IMR-90 (cell line): Measurements from ENCODE around the gene COL23A1. TPM values are rescaled to one million over a fixed set of nuclear protein-coding genes. Genes with fewer than 3 reads are reported as not detected.

ENCODE experiments used
- ATAC-seq: fragments of 200-7000 bp; cut with Tn5 transposase; 2 replicates; pipeline ENCODE4 v1.9.1; 2020; ENCODE audit warnings: low read depth, mild to moderate bottlenecking, moderate library complexity
- BruUV-seq: library from RNA; stranded (reverse); fragments of 400-500 nt; replicated peaks from 2 replicates; lab custom pipeline; 2021; lab: Mats Ljungman, UMichigan
- CTCF ChIA-PET: fragments of 300-600 bp; formaldehyde crosslinking; extraction: SDS; loops from one replicate; lab custom pipeline; 2021; ENCODE audit warnings: antibody characterized with exemption; lab: Yijun Ruan, JAX
- POLR2A ChIA-PET: fragments of 300-600 bp; sonication (Branson Sonifier 250); formaldehyde crosslinking; loops from one replicate; lab custom pipeline; 2022; ENCODE audit warnings: antibody characterized with exemption; ENCODE audit not compliant: unreplicated experiment; lab: Charles Lee
- DNase-seq: peaks from one replicate; pipeline ENCODE4 v3.0.0; 2013
- H2AFZ ChIP-seq: replicated peaks from 2 replicates; pipeline ENCODE3; 2013; ENCODE audit warnings: low read length, mild to moderate bottlenecking; ENCODE audit not compliant: poor library complexity
- H2AK5ac ChIP-seq: 2 replicates; pipeline ENCODE4 v1.6.1; 2013; ENCODE audit warnings: low read depth, low read length, inconsistent platforms
- H2AK9ac ChIP-seq: replicated peaks from 2 replicates; pipeline ENCODE3; 2013; ENCODE audit warnings: mild to moderate bottlenecking, low read depth, low read length, moderate library complexity; ENCODE audit not compliant: poor library complexity
- H2BK120ac ChIP-seq: 2 replicates; pipeline ENCODE4 v1.6.1; 2013; ENCODE audit warnings: low read depth, low read length, inconsistent platforms
- H2BK15ac ChIP-seq: 3 replicates; pipeline ENCODE4 v1.6.1; 2013; ENCODE audit warnings: low read depth, low read length, inconsistent platforms
- H2BK20ac ChIP-seq: 2 replicates; pipeline ENCODE4 v1.6.1; 2013; ENCODE audit warnings: low read depth, mild to moderate bottlenecking, inconsistent platforms, low read length, moderate library complexity
- H2BK5ac ChIP-seq: 2 replicates; pipeline ENCODE4 v1.6.1; 2013; ENCODE audit warnings: mild to moderate bottlenecking, low read depth, low read length, inconsistent platforms; ENCODE audit not compliant: poor library complexity, severe bottlenecking
- H3K14ac ChIP-seq: replicated peaks from 2 replicates; pipeline ENCODE4 v1.6.1; 2013; ENCODE audit warnings: low read depth, low read length, inconsistent platforms
- H3K18ac ChIP-seq: 2 replicates; pipeline ENCODE4 v1.6.1; 2013; ENCODE audit warnings: low read depth, low read length, control low read depth
- H3K23ac ChIP-seq: 2 replicates; pipeline ENCODE4 v1.6.1; 2013; ENCODE audit warnings: low read depth, low read length, inconsistent platforms
- H3K27ac ChIP-seq: 2 replicates; pipeline ENCODE4 v1.5.1; 2013; ENCODE audit warnings: mild to moderate bottlenecking, control low read depth, low read length; ENCODE audit not compliant: insufficient read depth
- H3K27me3 ChIP-seq: 2 replicates; pipeline ENCODE4 v1.6.1; 2013; ENCODE audit warnings: low read length; ENCODE audit not compliant: control insufficient read depth, insufficient read depth
- H3K36me3 ChIP-seq: 2 replicates; pipeline ENCODE4 v1.6.1; 2013; ENCODE audit warnings: low read length, mixed read lengths; ENCODE audit not compliant: control insufficient read depth, insufficient read depth
- H3K4ac ChIP-seq: 2 replicates; pipeline ENCODE4 v1.6.1; 2013; ENCODE audit warnings: low read depth, low read length, inconsistent platforms
- H3K4me1 ChIP-seq: 2 replicates; pipeline ENCODE4 v1.6.1; 2013; ENCODE audit warnings: low read length, mixed read lengths; ENCODE audit not compliant: control insufficient read depth, insufficient read depth
- H3K4me2 ChIP-seq: 2 replicates; pipeline ENCODE4 v1.6.1; 2013; ENCODE audit warnings: low read depth, mild to moderate bottlenecking, control low read depth, low read length, moderate library complexity
- H3K4me3 ChIP-seq: 2 replicates; pipeline ENCODE4 v1.5.1; 2013; ENCODE audit warnings: low read depth, mild to moderate bottlenecking, control low read depth, low read length, moderate library complexity; ENCODE audit not compliant: insufficient read depth
- H3K56ac ChIP-seq: 2 replicates; pipeline ENCODE4 v1.6.1; 2013; ENCODE audit warnings: low read length, inconsistent platforms; ENCODE audit not compliant: insufficient read depth; ENCODE audit errors: extremely low read depth
- H3K79me1 ChIP-seq, 2 experiments: 2 replicates each; pipeline ENCODE4 v1.6.1; 2013; ENCODE audit warnings: low read length in 2 of 2, inconsistent platforms in 1 of 2, low read depth in 1 of 2
- H3K9ac ChIP-seq: 2 replicates; pipeline ENCODE4 v1.6.1; 2013; ENCODE audit warnings: low read depth, low read length, control low read depth
- H3K9me1 ChIP-seq: 2 replicates; pipeline ENCODE4 v1.6.1; 2013; ENCODE audit warnings: low read length, inconsistent platforms; ENCODE audit not compliant: insufficient read depth
- H3K9me3 ChIP-seq: 2 replicates; pipeline ENCODE4 v1.6.1; 2013; ENCODE audit warnings: low read length; ENCODE audit not compliant: control insufficient read depth, insufficient read depth
- H4K20me1 ChIP-seq: 2 replicates; pipeline ENCODE4 v1.6.1; 2013; ENCODE audit warnings: low read length, inconsistent platforms; ENCODE audit not compliant: insufficient read depth
- H4K5ac ChIP-seq: 2 replicates; pipeline ENCODE4 v1.6.1; 2013; ENCODE audit warnings: mild to moderate bottlenecking, low read depth, low read length, control low read depth
- H4K8ac ChIP-seq, 2 experiments: 2 replicates each; pipeline ENCODE4 v1.6.1; 2013; ENCODE audit warnings: low read depth in 2 of 2, low read length in 2 of 2, control low read depth in 1 of 2, inconsistent platforms in 1 of 2
- H4K91ac ChIP-seq: 2 replicates; pipeline ENCODE4 v1.6.1; 2013; ENCODE audit warnings: low read depth, low read length, inconsistent platforms; ENCODE audit not compliant: insufficient read depth
- CHD1 ChIP-seq: IDR thresholded peaks from 2 replicates; pipeline ENCODE4 v1.6.1; 2012; ENCODE audit warnings: low read depth, low read length, improper control_type of control experiment
- MAZ ChIP-seq: IDR thresholded peaks from 2 replicates; pipeline ENCODE4 v1.6.1; 2012; ENCODE audit warnings: low read depth, mild to moderate bottlenecking, low read length, improper control_type of control experiment, moderate library complexity, borderline replicate concordance
- MXI1 ChIP-seq: IDR thresholded peaks from 2 replicates; pipeline ENCODE4 v1.6.1; 2012; ENCODE audit warnings: low read depth, mild to moderate bottlenecking, low read length, moderate library complexity, borderline replicate concordance
- NFE2L2 ChIP-seq: fragments of 150-350 bp; IDR thresholded peaks from 2 replicates; pipeline ENCODE4 v1.6.1; 2016; ENCODE audit warnings: low read depth, mild to moderate bottlenecking, low read length
- POLR2A ChIP-seq: IDR thresholded peaks from 2 replicates; pipeline ENCODE4 v1.6.1; 2012; ENCODE audit warnings: mild to moderate bottlenecking, low read depth, low read length
- RAD21 ChIP-seq: IDR thresholded peaks from 2 replicates; pipeline ENCODE4 v1.6.1; 2012; ENCODE audit warnings: low read length, improper control_type of control experiment
- RFX5 ChIP-seq: IDR thresholded peaks from 2 replicates; pipeline ENCODE4 v1.8.0; 2012; ENCODE audit warnings: low read depth, mild to moderate bottlenecking, low read length, moderate library complexity
- SMC3 ChIP-seq: fragments of 150-350 bp; IDR thresholded peaks from 2 replicates; pipeline ENCODE4 v1.6.1; 2016; ENCODE audit warnings: low read depth, mild to moderate bottlenecking, antibody characterized with exemption, low read length, moderate library complexity
- USF2 ChIP-seq: fragments of 150-350 bp; IDR thresholded peaks from 2 replicates; pipeline ENCODE4 v1.6.1; 2017; ENCODE audit warnings: mild to moderate bottlenecking, antibody characterized with exemption, low read length, low read depth
- WGBS, 2 experiments: methylation state at CpG; one replicate each; pipeline versions ENCODE4 v1.1.5 to v1.1.7; 2013; ENCODE audit warnings: missing lambda C conversion rate in 2 of 2; ENCODE audit not compliant: insufficient read length in 1 of 2; ENCODE audit errors: extremely low coverage in 2 of 2; 5-methylcytosine and 5-hydroxymethylcytosine counted together
- dilution Hi-C: fragments of 300-500 bp; cut with HindIII; formaldehyde crosslinking; loops from one replicate; pipeline ENCODE4 v1.14.3; 2018; ENCODE audit warnings: low sequenced_read_pairs; ENCODE audit not compliant: unreplicated experiment
- in situ Hi-C: fragments of 300-500 bp; cut with MboI; formaldehyde crosslinking; loops from 3 replicates; pipeline ENCODE4 v1.14.3; 2019; ENCODE audit warnings: low sequenced_read_pairs, inconsistent platforms, mixed read lengths
- intact Hi-C: fragments of 100-400 bp; cut with micrococcal nuclease; formaldehyde crosslinking; loops from 2 replicates; pipeline ENCODE4 v1.10.0; 2022
- polyA plus RNA-seq, 3 experiments: library from polyadenylated mRNA; depleted of rRNA; stranded (reverse); fragments of >200 nt; gene quantifications; 2 replicates each; pipeline ENCODE4 v1.2.3, GENCODE V29; 2012; ENCODE audit warnings: low replicate concordance in 1 of 3
- total RNA-seq: library from RNA; depleted of rRNA; stranded (reverse); fragments of >200 nt; gene quantifications from 2 replicates; pipeline ENCODE4 v1.2.3, GENCODE V29; 2012
- TF ChIP-seq, protein P1 (sequence below): fragments of 150-350 bp; IDR thresholded peaks from 2 replicates; pipeline ENCODE4 v1.6.1; 2016; ENCODE audit warnings: low read depth, mild to moderate bottlenecking, low read length, moderate library complexity, borderline replicate concordance
- TF ChIP-seq, protein P2 (sequence below): conservative IDR thresholded peaks from 2 replicates; pipeline ENCODE4 v1.5.1; 2012; ENCODE audit warnings: mild to moderate bottlenecking, low read depth, low read length, improper control_type of control experiment

COL23A1 gene
- total and polyA plus RNA-seq, 2 of the 4 experiments (the other 2 are of a cell fraction) = not detected

DNA sequence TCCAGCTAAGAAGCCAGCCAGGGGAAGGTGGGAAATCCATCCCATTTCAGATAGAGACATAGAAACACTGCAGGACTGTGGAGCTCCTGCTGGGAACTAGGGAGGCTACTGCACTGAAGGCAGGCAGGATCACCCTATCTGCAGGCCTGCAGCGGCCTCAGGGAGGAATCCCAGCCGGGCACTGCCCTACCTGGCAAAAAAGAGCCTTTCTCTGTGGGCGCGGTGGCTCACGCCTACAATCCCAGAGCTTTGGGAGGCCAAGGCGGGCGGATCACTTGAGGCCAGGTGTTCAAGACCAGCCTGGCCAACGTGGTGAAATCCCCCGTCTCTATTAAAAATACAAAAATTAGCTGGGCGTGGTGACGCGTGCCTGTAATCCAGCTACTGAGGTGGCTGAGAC lies 286.2 kb downstream of the COL23A1 start:
- Histone ChIP-seq H4K20me1 (no peaks in the 10 kb centered on the region), H2BK15ac (no peak overlapping the region), H4K5ac (no peak overlapping the region), H3K56ac (no peak overlapping the region), H3K4me2 (no peak overlapping the region), H3K4me1 (no peaks in the 10 kb centered on the region), H3K23ac (no peak overlapping the region), H3K9me1 (no peaks in the 10 kb centered on the region), H3K9ac (no peak overlapping the region), H3K4me3 (no peak overlapping the region), H2BK5ac (no peak overlapping the region), H3K79me1 (no peaks in the 10 kb centered on the region), H3K27me3 (no peaks in the 10 kb centered on the region), H3K18ac (no peak overlapping the region), H2BK120ac (no peak overlapping the region), H2AK5ac (no peak overlapping the region), H3K4ac (no peak overlapping the region), H3K36me3 (no peaks in the 10 kb centered on the region), H2AFZ (no peak overlapping the region), H4K8ac (no peak overlapping the region), H3K27ac (no peak overlapping the region), H4K91ac (no peak overlapping the region), H2AK9ac (no peak overlapping the region), H3K9me3 (peaks cover 11% of the 10 kb centered on the region), H2BK20ac (no peak overlapping the region), H3K14ac (no peak overlapping the region)
- DNase-seq (no peak), ATAC-seq (no peak)
- in situ Hi-C loops (no loop called here), intact Hi-C loops (no loop called here), dilution Hi-C loops (no loop called here)
- ChIA-PET CTCF (interaction anchor here (1.0 kb wide), 1 partner anchor 8 kb away, joined by 3 read pairs; no protein-coding TSS in a partner anchor), POLR2A (no interaction called here)
- no peak for TF ChIP-seq NFE2L2
- no peak for TF ChIP-seq SMC3
- TF ChIP-seq, protein P1, sequence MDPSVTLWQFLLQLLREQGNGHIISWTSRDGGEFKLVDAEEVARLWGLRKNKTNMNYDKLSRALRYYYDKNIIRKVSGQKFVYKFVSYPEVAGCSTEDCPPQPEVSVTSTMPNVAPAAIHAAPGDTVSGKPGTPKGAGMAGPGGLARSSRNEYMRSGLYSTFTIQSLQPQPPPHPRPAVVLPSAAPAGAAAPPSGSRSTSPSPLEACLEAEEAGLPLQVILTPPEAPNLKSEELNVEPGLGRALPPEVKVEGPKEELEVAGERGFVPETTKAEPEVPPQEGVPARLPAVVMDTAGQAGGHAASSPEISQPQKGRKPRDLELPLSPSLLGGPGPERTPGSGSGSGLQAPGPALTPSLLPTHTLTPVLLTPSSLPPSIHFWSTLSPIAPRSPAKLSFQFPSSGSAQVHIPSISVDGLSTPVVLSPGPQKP = no peak
- no peak for TF ChIP-seq USF2
- TF ChIP-seq, protein P2, sequence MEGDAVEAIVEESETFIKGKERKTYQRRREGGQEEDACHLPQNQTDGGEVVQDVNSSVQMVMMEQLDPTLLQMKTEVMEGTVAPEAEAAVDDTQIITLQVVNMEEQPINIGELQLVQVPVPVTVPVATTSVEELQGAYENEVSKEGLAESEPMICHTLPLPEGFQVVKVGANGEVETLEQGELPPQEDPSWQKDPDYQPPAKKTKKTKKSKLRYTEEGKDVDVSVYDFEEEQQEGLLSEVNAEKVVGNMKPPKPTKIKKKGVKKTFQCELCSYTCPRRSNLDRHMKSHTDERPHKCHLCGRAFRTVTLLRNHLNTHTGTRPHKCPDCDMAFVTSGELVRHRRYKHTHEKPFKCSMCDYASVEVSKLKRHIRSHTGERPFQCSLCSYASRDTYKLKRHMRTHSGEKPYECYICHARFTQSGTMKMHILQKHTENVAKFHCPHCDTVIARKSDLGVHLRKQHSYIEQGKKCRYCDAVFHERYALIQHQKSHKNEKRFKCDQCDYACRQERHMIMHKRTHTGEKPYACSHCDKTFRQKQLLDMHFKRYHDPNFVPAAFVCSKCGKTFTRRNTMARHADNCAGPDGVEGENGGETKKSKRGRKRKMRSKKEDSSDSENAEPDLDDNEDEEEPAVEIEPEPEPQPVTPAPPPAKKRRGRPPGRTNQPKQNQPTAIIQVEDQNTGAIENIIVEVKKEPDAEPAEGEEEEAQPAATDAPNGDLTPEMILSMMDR = no peak
- TF ChIP-seq POLR2A = no peak
- no peak for TF ChIP-seq RAD21
- no peak for TF ChIP-seq CHD1
- no peak for TF ChIP-seq RFX5
- no peak for TF ChIP-seq MXI1
- TF ChIP-seq MAZ = no peak
- 55% methylated on average over 5 of the region's 12 CpGs; no CpG with 5 or more reads in 1 of the 2 experiments for WGBS, 2 experiments
- no TSS peak for BruUV-seq
